Pons (tissue), 1 donor: ENCODE measurements around the gene LSR.
"Not testable (repeated sequence)": the region's sequence is repeated elsewhere in the genome, so short reads cannot be mapped to it uniquely, and the experiment has no call there.

Experiments
- DNase-seq: peaks from one replicate; pipeline ENCODE4 v3.0.0-alpha.2; 2016; ENCODE audit warnings: low spot score

LSR gene

GRCh38 chr19:35217649-35217990 is 31.2 kb upstream of the LSR start:
- no peak for DNase-seq

- no peak for DNase-seq
Measured at GRCh38 chr19:35219008-35219407, 29.8 kb upstream of the LSR start.

- DNase-seq = no peak
Measured at GRCh38 chr19:35220315-35220921, 28.4 kb upstream of the LSR start.

GRCh38 chr19:35220973-35221590 is 27.7 kb upstream of the LSR start:
- DNase-seq = not testable (repeated sequence)

- DNase-seq = no peak
Measured at GRCh38 chr19:35222373-35223015, 26.3 kb upstream of the LSR start.

GRCh38 chr19:35223084-35223790 is 25.6 kb upstream of the LSR start:
- no peak for DNase-seq

- no peak for DNase-seq
Measured at GRCh38 chr19:35223862-35224505, 24.8 kb upstream of the LSR start.

- no peak for DNase-seq
Measured at GRCh38 chr19:35224681-35225571, 23.9 kb upstream of the LSR start.

- DNase-seq = no peak
Measured at GRCh38 chr19:35225951-35226350, 22.9 kb upstream of the LSR start.

GRCh38 chr19:35226748-35227147 is 22.1 kb upstream of the LSR start:
- DNase-seq = no peak

GRCh38 chr19:35228177-35228930 is 20.4 kb upstream of the LSR start, which contains the start of gene FAM187B:
TSS of gene FAM187B (minus strand) at chr19:35228739. CDS start at chr19:35228680, 59 bp downstream.
- peak; percentile 35 for DNase-seq

GRCh38 chr19:35229601-35230000 is 19.2 kb upstream of the LSR start:
- no peak for DNase-seq

GRCh38 chr19:35231956-35232645 is 16.7 kb upstream of the LSR start:
- no peak for DNase-seq

GRCh38 chr19:35232912-35233311 is 15.9 kb upstream of the LSR start:
- DNase-seq = no peak

- DNase-seq = no peak
Measured at GRCh38 chr19:35236638-35237400, 12.0 kb upstream of the LSR start.

- not testable (repeated sequence) for DNase-seq
Measured at GRCh38 chr19:35239597-35239996, 9.2 kb upstream of the LSR start.

GRCh38 chr19:35240327-35240726 is 8.5 kb upstream of the LSR start:
- peak; percentile 40 for DNase-seq

- DNase-seq = no peak
Measured at GRCh38 chr19:35241417-35241816, 7.4 kb upstream of the LSR start.

GRCh38 chr19:35246466-35247092 is 2.2 kb upstream of the LSR start:
- DNase-seq = no peak
